ENCODE data around the gene WASF3. TPM values are rescaled to one million over a fixed set of nuclear protein-coding genes. Genes with fewer than 3 reads are reported as not detected.
A peak's percentile ranks its signal among the peaks of the same experiment; 100 is the strongest.

Gene WASF3
- polyA plus RNA-seq, 3 donors = not detected

GRCh38 chr13:26599860-26600259 is 42.4 kb downstream of the WASF3 start:
- Histone ChIP-seq H3K9me3 (replicated peaks in 1 of 2; ENCODE audit: control insufficient read depth in 1 of 2, insufficient read depth in 1 of 2, low read length in 2 of 2) (peaks cover 0 to 10% of the 10 kb centered on the region in 2 donors), H3K79me2 (ENCODE audit: insufficient read depth, low read length) (no peaks in the 10 kb centered on the region), H4K20me1 (ENCODE audit: insufficient read depth, low read length) (no peaks in the 10 kb centered on the region), H3K4me3 (replicated peaks in 1 of 3; ENCODE audit: low read depth in 2 of 3, low read length in 3 of 3) (no peak overlapping the region), H3K27me3 (ENCODE audit: control insufficient read depth in 2 of 2, insufficient read depth in 2 of 2, low read length in 2 of 2) (no peaks in the 10 kb centered on the region), H3K4me2 (replicated peaks; ENCODE audit: extremely low read depth, low read length, poor library complexity, severe bottlenecking) (no peak overlapping the region), H3K9ac (ENCODE audit: insufficient read depth, low read length, poor library complexity, severe bottlenecking) (no peak overlapping the region), H3K4me1 (ENCODE audit: control insufficient read depth in 1 of 2, insufficient read depth in 2 of 2, low read length in 2 of 2) (no peaks in the 10 kb centered on the region), H3K27ac (ENCODE audit: low read depth in 1 of 2, low read length in 2 of 2) (no peak overlapping the region), H2AFZ (ENCODE audit: insufficient read depth, low read depth, low read length, poor library complexity, severe bottlenecking) (no peak overlapping the region), H3K36me3 (replicated peaks in 1 of 2; ENCODE audit: control insufficient read depth in 1 of 2, insufficient read depth in 2 of 2, low read length in 2 of 2) (no peaks in the 10 kb centered on the region)
- no peak for DNase-seq
- TF ChIP-seq, protein P1, sequence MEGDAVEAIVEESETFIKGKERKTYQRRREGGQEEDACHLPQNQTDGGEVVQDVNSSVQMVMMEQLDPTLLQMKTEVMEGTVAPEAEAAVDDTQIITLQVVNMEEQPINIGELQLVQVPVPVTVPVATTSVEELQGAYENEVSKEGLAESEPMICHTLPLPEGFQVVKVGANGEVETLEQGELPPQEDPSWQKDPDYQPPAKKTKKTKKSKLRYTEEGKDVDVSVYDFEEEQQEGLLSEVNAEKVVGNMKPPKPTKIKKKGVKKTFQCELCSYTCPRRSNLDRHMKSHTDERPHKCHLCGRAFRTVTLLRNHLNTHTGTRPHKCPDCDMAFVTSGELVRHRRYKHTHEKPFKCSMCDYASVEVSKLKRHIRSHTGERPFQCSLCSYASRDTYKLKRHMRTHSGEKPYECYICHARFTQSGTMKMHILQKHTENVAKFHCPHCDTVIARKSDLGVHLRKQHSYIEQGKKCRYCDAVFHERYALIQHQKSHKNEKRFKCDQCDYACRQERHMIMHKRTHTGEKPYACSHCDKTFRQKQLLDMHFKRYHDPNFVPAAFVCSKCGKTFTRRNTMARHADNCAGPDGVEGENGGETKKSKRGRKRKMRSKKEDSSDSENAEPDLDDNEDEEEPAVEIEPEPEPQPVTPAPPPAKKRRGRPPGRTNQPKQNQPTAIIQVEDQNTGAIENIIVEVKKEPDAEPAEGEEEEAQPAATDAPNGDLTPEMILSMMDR (IDR thresholded peaks at IDR 0.05) = no peak
- peaks cover 0 to 1% (median 1%) of the 10 kb centered on the region in 3 donors for H3K27me3 Mint-ChIP-seq (ENCODE audit: low read depth in 3 of 3)
- no peak overlapping the region for H3K27ac Mint-ChIP-seq
- peaks cover 0 to 15% (median 4%) of the 10 kb centered on the region in 7 donors for H3K9me3 Mint-ChIP-seq
- H3K4me3 Mint-ChIP-seq = no peak overlapping the region
- H3K36me3 Mint-ChIP-seq = no peaks in the 10 kb centered on the region
- no peaks in the 10 kb centered on the region for H3K4me1 Mint-ChIP-seq
- WGBS (ENCODE audit: insufficient coverage) = no CpG with 5 or more reads among the region's 1 CpG
- intact Hi-C loops (cut with micrococcal nuclease) = no loop called here

GRCh38 chr13:26600343-26600742 is 42.9 kb downstream of the WASF3 start:
- Histone ChIP-seq H3K9me3 (replicated peaks in 1 of 2; ENCODE audit: control insufficient read depth in 1 of 2, insufficient read depth in 1 of 2, low read length in 2 of 2) (peaks cover 0 to 10% of the 10 kb centered on the region in 2 donors), H3K27me3 (ENCODE audit: control insufficient read depth in 2 of 2, insufficient read depth in 2 of 2, low read length in 2 of 2) (no peaks in the 10 kb centered on the region), H3K9ac (ENCODE audit: insufficient read depth, low read length, poor library complexity, severe bottlenecking) (no peak overlapping the region), H3K27ac (ENCODE audit: low read depth in 1 of 2, low read length in 2 of 2) (no peak overlapping the region), H3K36me3 (replicated peaks in 1 of 2; ENCODE audit: control insufficient read depth in 1 of 2, insufficient read depth in 2 of 2, low read length in 2 of 2) (no peaks in the 10 kb centered on the region), H3K4me3 (replicated peaks in 1 of 3; ENCODE audit: low read depth in 2 of 3, low read length in 3 of 3) (no peak overlapping the region), H4K20me1 (ENCODE audit: insufficient read depth, low read length) (no peaks in the 10 kb centered on the region), H3K79me2 (ENCODE audit: insufficient read depth, low read length) (no peaks in the 10 kb centered on the region), H3K4me2 (replicated peaks; ENCODE audit: extremely low read depth, low read length, poor library complexity, severe bottlenecking) (no peak overlapping the region), H2AFZ (ENCODE audit: insufficient read depth, low read depth, low read length, poor library complexity, severe bottlenecking) (no peak overlapping the region), H3K4me1 (ENCODE audit: control insufficient read depth in 1 of 2, insufficient read depth in 2 of 2, low read length in 2 of 2) (no peaks in the 10 kb centered on the region)
- H3K4me1 Mint-ChIP-seq = no peaks in the 10 kb centered on the region
- no peak overlapping the region for H3K4me3 Mint-ChIP-seq
- H3K36me3 Mint-ChIP-seq = no peaks in the 10 kb centered on the region
- TF ChIP-seq, protein P1 (IDR thresholded peaks at IDR 0.05) = no peak
- intact Hi-C loops (cut with micrococcal nuclease) = no loop called here
- no CpG with 5 or more reads among the region's 1 CpG for WGBS (ENCODE audit: insufficient coverage)
- H3K9me3 Mint-ChIP-seq = peaks cover 0 to 15% (median 4%) of the 10 kb centered on the region in 7 donors
- DNase-seq = no peak
- H3K27me3 Mint-ChIP-seq (ENCODE audit: low read depth in 3 of 3) = peaks cover 0 to 3% (median 1%) of the 10 kb centered on the region in 3 donors
- H3K27ac Mint-ChIP-seq = peak overlapping the region in 1 of 7 donors; percentile 33

Measured in CD14-positive monocyte (primary cell).